Umbilical cord (tissue), 2 donors: ENCODE data around the gene ALS2. TPM values are rescaled to one million over a fixed set of nuclear protein-coding genes. Genes with fewer than 3 reads are reported as not detected.
A peak's percentile ranks its signal among the peaks of the same experiment; 100 is the strongest.
"Not testable (repeated sequence)": the region's sequence is repeated elsewhere in the genome, so short reads cannot be mapped to it uniquely, and the experiment has no call there.

Experiments
- DNase-seq: peaks from one replicate; pipeline ENCODE4 v3.0.0-alpha.2; 2015; ENCODE audit warnings: low spot score
- total RNA-seq: library from RNA; depleted of rRNA; stranded (reverse); fragments of >200 nt; gene quantifications from one replicate; pipeline ENCODE4 v1.2.3, GENCODE V29; 2014; ENCODE audit warnings: low replicate concordance; ENCODE audit not compliant: insufficient read depth

Gene ALS2
- total RNA-seq, 1 donor from 2014 or later, result 32.7 TPM

- DNase-seq, result no peak
Measured at GRCh38 chr2:201794294-201794693, 13.6 kb upstream of the ALS2 start.

GRCh38 chr2:201793631-201794030 lies 12.9 kb upstream of the ALS2 start:
- DNase-seq, result no peak

GRCh38 chr2:201790989-201791388 lies 10.3 kb upstream of the ALS2 start:
- DNase-seq, result no peak

GRCh38 chr2:201790291-201790690 lies 9.6 kb upstream of the ALS2 start:
- no peak for DNase-seq

GRCh38 chr2:201789395-201789794 lies 8.7 kb upstream of the ALS2 start:
- no peak for DNase-seq

GRCh38 chr2:201788371-201788770 lies 7.6 kb upstream of the ALS2 start:
- DNase-seq, result no peak

GRCh38 chr2:201786471-201786870 lies 5.7 kb upstream of the ALS2 start:
- no peak for DNase-seq

- DNase-seq, result no peak
Measured at GRCh38 chr2:201785135-201785534, 4.4 kb upstream of the ALS2 start.

GRCh38 chr2:201784563-201784962 lies 3.8 kb upstream of the ALS2 start:
- no peak for DNase-seq

- no peak for DNase-seq
Measured at GRCh38 chr2:201781557-201782051, 871 bp upstream of the ALS2 start.

GRCh38 chr2:201779901-201780673 lies 646 bp downstream of the ALS2 start:
- DNase-seq, result peak; percentile 29

GRCh38 chr2:201777869-201778268 lies 2.9 kb downstream of the ALS2 start:
- DNase-seq, result no peak

- no peak for DNase-seq
Measured at GRCh38 chr2:201777043-201777442, 3.7 kb downstream of the ALS2 start.

GRCh38 chr2:201775326-201775725 lies 5.4 kb downstream of the ALS2 start:
- DNase-seq, result no peak

- no peak for DNase-seq
Measured at GRCh38 chr2:201774546-201774945, 6.2 kb downstream of the ALS2 start.

GRCh38 chr2:201773990-201774389 lies 6.7 kb downstream of the ALS2 start:
- no peak for DNase-seq

- no peak for DNase-seq
Measured at GRCh38 chr2:201769666-201770373, 10.9 kb downstream of the ALS2 start.

- peak; percentile 25 for DNase-seq
Measured at GRCh38 chr2:201768918-201769317, 11.8 kb downstream of the ALS2 start.

GRCh38 chr2:201765799-201766198 lies 14.9 kb downstream of the ALS2 start:
- DNase-seq, result no peak

- not testable (repeated sequence) for DNase-seq
Measured at GRCh38 chr2:201764469-201764868, 16.3 kb downstream of the ALS2 start.

- no peak for DNase-seq
Measured at GRCh38 chr2:201761101-201761500, 19.6 kb downstream of the ALS2 start.

- DNase-seq, result no peak
Measured at GRCh38 chr2:201759567-201759966, 21.2 kb downstream of the ALS2 start.

GRCh38 chr2:201758873-201759272 lies 21.9 kb downstream of the ALS2 start:
- no peak for DNase-seq
